Measurements from ENCODE around the gene ARHGAP25. TPM values are rescaled to one million over a fixed set of nuclear protein-coding genes. Genes with fewer than 3 reads are reported as not detected.
A peak's percentile ranks its signal among the peaks of the same experiment; 100 is the strongest.

The ARHGAP25 gene
- total RNA-seq, 2 experiments from 2014 or later, result 18.6 to 43.8 TPM

- no peaks in the 10 kb centered on the region for H4K20me1 ChIP-seq (ENCODE audit: insufficient read depth, low read length)
- no TSS peak for BruUV-seq (replicated peaks)
- no peaks in the 10 kb centered on the region for H3K9me2 ChIP-seq (ENCODE audit: insufficient read depth, low read length)
- ChIA-PET CTCF (ENCODE audit: unreplicated experiment) (no interaction called here), POLR2A (no interaction called here)
- peaks cover 6% of the 10 kb centered on the region; the same call in 1 of the 2 replicates for H3K79me2 ChIP-seq (ENCODE audit: insufficient read depth, low read depth, low read length)
- H3K9me3 ChIP-seq (ENCODE audit: low read length), result peaks cover 33% of the 10 kb centered on the region; the same call in 1 of the 2 replicates
- no peak overlapping the region for H3K4me3 ChIP-seq (ENCODE audit: low read depth, low read length, poor library complexity, severe bottlenecking)
- TF ChIP-seq EZH2phosphoT487 (IDR thresholded peaks at IDR 0.05; ENCODE audit: borderline replicate concordance, low read depth, low read length), result no peak
- TF ChIP-seq, protein P1, sequence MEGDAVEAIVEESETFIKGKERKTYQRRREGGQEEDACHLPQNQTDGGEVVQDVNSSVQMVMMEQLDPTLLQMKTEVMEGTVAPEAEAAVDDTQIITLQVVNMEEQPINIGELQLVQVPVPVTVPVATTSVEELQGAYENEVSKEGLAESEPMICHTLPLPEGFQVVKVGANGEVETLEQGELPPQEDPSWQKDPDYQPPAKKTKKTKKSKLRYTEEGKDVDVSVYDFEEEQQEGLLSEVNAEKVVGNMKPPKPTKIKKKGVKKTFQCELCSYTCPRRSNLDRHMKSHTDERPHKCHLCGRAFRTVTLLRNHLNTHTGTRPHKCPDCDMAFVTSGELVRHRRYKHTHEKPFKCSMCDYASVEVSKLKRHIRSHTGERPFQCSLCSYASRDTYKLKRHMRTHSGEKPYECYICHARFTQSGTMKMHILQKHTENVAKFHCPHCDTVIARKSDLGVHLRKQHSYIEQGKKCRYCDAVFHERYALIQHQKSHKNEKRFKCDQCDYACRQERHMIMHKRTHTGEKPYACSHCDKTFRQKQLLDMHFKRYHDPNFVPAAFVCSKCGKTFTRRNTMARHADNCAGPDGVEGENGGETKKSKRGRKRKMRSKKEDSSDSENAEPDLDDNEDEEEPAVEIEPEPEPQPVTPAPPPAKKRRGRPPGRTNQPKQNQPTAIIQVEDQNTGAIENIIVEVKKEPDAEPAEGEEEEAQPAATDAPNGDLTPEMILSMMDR (conservative IDR thresholded peaks at IDR 0.05; ENCODE audit: low read length), result no peak
- DNase-seq (ENCODE audit: low spot score), result no peak
- no peak overlapping the region for H3K27ac ChIP-seq (ENCODE audit: low read depth, low read length, poor library complexity, severe bottlenecking)
- no peaks in the 10 kb centered on the region; the same call in 1 of the 2 replicates for H3K36me3 ChIP-seq (ENCODE audit: insufficient read depth, low read length)
- H2AFZ ChIP-seq (ENCODE audit: low read length), result no peak overlapping the region
- H3K4me2 ChIP-seq (ENCODE audit: low read length), result no peak overlapping the region
- peaks cover 40% of the 10 kb centered on the region for H3K4me1 ChIP-seq (ENCODE audit: insufficient read depth, low read length, poor library complexity, severe bottlenecking)
- intact Hi-C loops (cut with micrococcal nuclease; ENCODE audit: unreplicated experiment), result no loop called here
Observed at GRCh38 chr2:68695971-68696370, 38.6 kb upstream of the ARHGAP25 start.

- H3K4me3 ChIP-seq (ENCODE audit: low read depth, low read length, poor library complexity, severe bottlenecking), result no peak overlapping the region
- no peaks in the 10 kb centered on the region; the same call in 1 of the 2 replicates for H3K36me3 ChIP-seq (ENCODE audit: insufficient read depth, low read length)
- H3K4me2 ChIP-seq (ENCODE audit: low read length), result no peak overlapping the region
- no peak for TF ChIP-seq EZH2phosphoT487 (IDR thresholded peaks at IDR 0.05; ENCODE audit: borderline replicate concordance, low read depth, low read length)
- TF ChIP-seq, protein P1 (conservative IDR thresholded peaks at IDR 0.05; ENCODE audit: low read length), result no peak
- ChIA-PET POLR2A (interaction anchor here (0.9 kb wide), 1 partner anchor 30 kb away, joined by 3 read pairs; no protein-coding TSS in a partner anchor), CTCF (ENCODE audit: unreplicated experiment) (no interaction called here)
- H3K4me1 ChIP-seq (ENCODE audit: insufficient read depth, low read length, poor library complexity, severe bottlenecking), result peaks cover 34% of the 10 kb centered on the region
- no peaks in the 10 kb centered on the region for H4K20me1 ChIP-seq (ENCODE audit: insufficient read depth, low read length)
- H3K27ac ChIP-seq (ENCODE audit: low read depth, low read length, poor library complexity, severe bottlenecking), result no peak overlapping the region
- intact Hi-C loops (cut with micrococcal nuclease; ENCODE audit: unreplicated experiment), result no loop called here
- peaks cover 33% of the 10 kb centered on the region; the same call in 1 of the 2 replicates for H3K9me3 ChIP-seq (ENCODE audit: low read length)
- H3K9me2 ChIP-seq (ENCODE audit: insufficient read depth, low read length), result no peaks in the 10 kb centered on the region
- BruUV-seq (replicated peaks), result no TSS peak
- peaks cover 2% of the 10 kb centered on the region; the same call in 1 of the 2 replicates for H3K79me2 ChIP-seq (ENCODE audit: insufficient read depth, low read depth, low read length)
- no peak for DNase-seq (ENCODE audit: low spot score)
- H2AFZ ChIP-seq (ENCODE audit: low read length), result no peak overlapping the region
Observed at GRCh38 chr2:68696554-68696953, 38.1 kb upstream of the ARHGAP25 start.

GRCh38 chr2:68698567-68699377 lies 35.8 kb upstream of the ARHGAP25 start:
- H3K4me3 ChIP-seq (ENCODE audit: low read depth, low read length, poor library complexity, severe bottlenecking), result no peak overlapping the region
- BruUV-seq (replicated peaks), result no TSS peak
- POLR2A ChIA-PET, result interaction anchor here (1.0 to 1.8 kb wide), 3 partner anchors 10 to 31 kb away, joined by 3 to 6 read pairs (median 4); no protein-coding TSS in a partner anchor
- DNase-seq (ENCODE audit: low spot score), result no peak
- no peak overlapping the region for H3K27ac ChIP-seq (ENCODE audit: low read depth, low read length, poor library complexity, severe bottlenecking)
- CTCF ChIA-PET (ENCODE audit: unreplicated experiment), result interaction anchor here (0.5 kb wide), 1 partner anchor 29 kb away, joined by 3 read pairs; no protein-coding TSS in a partner anchor
- no peaks in the 10 kb centered on the region for H3K9me2 ChIP-seq (ENCODE audit: insufficient read depth, low read length)
- H4K20me1 ChIP-seq (ENCODE audit: insufficient read depth, low read length), result no peaks in the 10 kb centered on the region
- intact Hi-C loops (cut with micrococcal nuclease; ENCODE audit: unreplicated experiment), result no loop called here
- no peak overlapping the region for H3K4me2 ChIP-seq (ENCODE audit: low read length)
- TF ChIP-seq, protein P1 (conservative IDR thresholded peaks at IDR 0.05; ENCODE audit: low read length), result no peak
- no peak for TF ChIP-seq EZH2phosphoT487 (IDR thresholded peaks at IDR 0.05; ENCODE audit: borderline replicate concordance, low read depth, low read length)
- H3K9me3 ChIP-seq (ENCODE audit: low read length), result peaks cover 33% of the 10 kb centered on the region; the same call in 1 of the 2 replicates
- H2AFZ ChIP-seq (ENCODE audit: low read length), result peak overlapping the region; percentile 66
- H3K4me1 ChIP-seq (ENCODE audit: insufficient read depth, low read length, poor library complexity, severe bottlenecking), result peaks cover 12% of the 10 kb centered on the region
- H3K36me3 ChIP-seq (ENCODE audit: insufficient read depth, low read length), result no peaks in the 10 kb centered on the region; the same call in 1 of the 2 replicates
- no peaks in the 10 kb centered on the region for H3K79me2 ChIP-seq (ENCODE audit: insufficient read depth, low read depth, low read length)
